Activated CD4-positive, alpha-beta T cell treated with anti-CD3 and anti-CD28 coated beads, Interleukin-2, amount 50 U/mL, for 4 hours (primary cell): ENCODE results near the gene CEMP1.
"Not testable (repeated sequence)": the region's sequence is repeated elsewhere in the genome, so short reads cannot be mapped to it uniquely, and the experiment has no call there.

Source experiments
- DNase-seq, 2 experiments: peaks; one replicate each; pipeline ENCODE4 v3.0.0-alpha.2; 2020

Gene CEMP1

GRCh38 chr16:2534335-2534734 lies 3.1 kb upstream of the CEMP1 start:
- not testable (repeated sequence) for DNase-seq

- no peak for DNase-seq
These were observed 2.7 kb upstream of the CEMP1 start for GRCh38 chr16:2533912-2534311.

GRCh38 chr16:2533142-2533755 lies 2.0 kb upstream of the CEMP1 start:
- DNase-seq: not testable (repeated sequence)

GRCh38 chr16:2532494-2533141 lies 1.4 kb upstream of the CEMP1 start:
- DNase-seq: peak; percentile 37 to 43

- peak; percentile 96 to 97 for DNase-seq
These were observed 687 bp upstream of the CEMP1 start for GRCh38 chr16:2531696-2532493.

GRCh38 chr16:2530629-2531318 lies 434 bp downstream of the CEMP1 start:
- no peak for DNase-seq

GRCh38 chr16:2529961-2530628 lies 1.1 kb downstream of the CEMP1 start:
- DNase-seq: no peak

- no peak for DNase-seq
These were observed 1.9 kb downstream of the CEMP1 start for GRCh38 chr16:2529061-2529931.

- no peak for DNase-seq
These were observed 2.8 kb downstream of the CEMP1 start for GRCh38 chr16:2528161-2529060.

GRCh38 chr16:2527784-2528100 lies 3.5 kb downstream of the CEMP1 start:
- DNase-seq: no peak

GRCh38 chr16:2527071-2527783 lies 4.0 kb downstream of the CEMP1 start:
- no peak for DNase-seq

GRCh38 chr16:2526135-2526534 lies 5.1 kb downstream of the CEMP1 start:
- DNase-seq: no peak

- DNase-seq: no peak
These were observed 6.8 kb downstream of the CEMP1 start for GRCh38 chr16:2524339-2524938.

GRCh38 chr16:2523801-2524231 lies 7.4 kb downstream of the CEMP1 start:
- no peak for DNase-seq

- DNase-seq: peak; percentile 19 to 25
These were observed 10.2 kb downstream of the CEMP1 start for GRCh38 chr16:2520784-2521531.

GRCh38 chr16:2520097-2520783 lies 11.0 kb downstream of the CEMP1 start, which contains the start of gene AMDHD2:
Gene AMDHD2, plus strand, starts transcription at chr16:2520371. Its CDS starts 88 bp downstream, at chr16:2520459.
- peak; percentile 86 to 87 for DNase-seq

GRCh38 chr16:2519711-2520080 lies 11.5 kb downstream of the CEMP1 start:
- DNase-seq: no peak
